ENCODE measurements around the gene EPS8L2.

The EPS8L2 gene

DNA sequence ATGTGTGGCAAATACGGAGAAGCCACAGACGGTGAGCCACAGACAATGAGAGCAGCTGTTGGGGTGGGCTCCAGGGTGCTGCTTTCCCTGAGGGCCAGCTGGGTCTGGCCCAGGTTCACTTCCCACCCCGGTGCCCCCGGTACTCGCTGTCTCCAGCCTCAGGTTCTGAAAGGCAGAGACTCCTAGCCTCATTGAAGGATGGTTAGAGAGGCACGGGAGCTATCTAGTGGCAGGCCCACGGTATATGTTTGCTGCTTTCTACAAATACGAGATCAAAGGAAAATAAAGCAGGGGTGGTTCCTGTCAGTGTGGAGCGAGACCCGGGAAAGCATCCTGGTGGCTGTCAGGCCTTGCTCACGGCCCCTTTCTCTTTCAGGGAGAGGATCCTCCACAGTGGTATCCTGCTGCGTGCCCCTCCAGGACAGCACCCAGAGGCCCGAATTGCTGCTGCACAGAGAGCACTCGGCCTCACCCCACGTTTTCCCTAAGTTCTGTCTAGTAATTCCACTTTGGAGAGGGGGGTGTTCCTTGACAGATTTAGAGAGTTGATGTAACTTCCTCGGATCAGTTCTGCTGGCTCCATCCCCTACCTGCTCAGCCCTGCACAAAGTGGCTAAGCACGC, 7.4 kb upstream of the EPS8L2 start:
- no peaks in the 10 kb centered on the region for H3K9me2 ChIP-seq (replicated peaks; ENCODE audit: insufficient read depth, low read length)
- peaks cover 11% of the 10 kb centered on the region for H3K79me2 ChIP-seq (ENCODE audit: insufficient read depth, low read length)
- peaks cover 19% of the 10 kb centered on the region for H3F3A ChIP-seq (ENCODE audit: insufficient read depth)
- no peak overlapping the region for H3K4me2 ChIP-seq (ENCODE audit: low read depth, low read length, poor library complexity, severe bottlenecking)
- H3K27ac ChIP-seq (ENCODE audit: low read depth, low read length) = no peak overlapping the region
- H3K9me3 ChIP-seq (ENCODE audit: insufficient read depth, low read length) = no peaks in the 10 kb centered on the region
- no peaks in the 10 kb centered on the region for H4K20me1 ChIP-seq (ENCODE audit: low read depth, low read length)
- no peaks in the 10 kb centered on the region for H3K27me3 ChIP-seq (ENCODE audit: low read length)
- no peak for TF ChIP-seq EZH2phosphoT487 (conservative IDR thresholded peaks at IDR 0.05; ENCODE audit: low read length)
- TF ChIP-seq, protein P1, sequence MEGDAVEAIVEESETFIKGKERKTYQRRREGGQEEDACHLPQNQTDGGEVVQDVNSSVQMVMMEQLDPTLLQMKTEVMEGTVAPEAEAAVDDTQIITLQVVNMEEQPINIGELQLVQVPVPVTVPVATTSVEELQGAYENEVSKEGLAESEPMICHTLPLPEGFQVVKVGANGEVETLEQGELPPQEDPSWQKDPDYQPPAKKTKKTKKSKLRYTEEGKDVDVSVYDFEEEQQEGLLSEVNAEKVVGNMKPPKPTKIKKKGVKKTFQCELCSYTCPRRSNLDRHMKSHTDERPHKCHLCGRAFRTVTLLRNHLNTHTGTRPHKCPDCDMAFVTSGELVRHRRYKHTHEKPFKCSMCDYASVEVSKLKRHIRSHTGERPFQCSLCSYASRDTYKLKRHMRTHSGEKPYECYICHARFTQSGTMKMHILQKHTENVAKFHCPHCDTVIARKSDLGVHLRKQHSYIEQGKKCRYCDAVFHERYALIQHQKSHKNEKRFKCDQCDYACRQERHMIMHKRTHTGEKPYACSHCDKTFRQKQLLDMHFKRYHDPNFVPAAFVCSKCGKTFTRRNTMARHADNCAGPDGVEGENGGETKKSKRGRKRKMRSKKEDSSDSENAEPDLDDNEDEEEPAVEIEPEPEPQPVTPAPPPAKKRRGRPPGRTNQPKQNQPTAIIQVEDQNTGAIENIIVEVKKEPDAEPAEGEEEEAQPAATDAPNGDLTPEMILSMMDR (IDR thresholded peaks at IDR 0.05; ENCODE audit: insufficient read depth, low read length, poor library complexity, severe bottlenecking) = no peak
- no peak overlapping the region for H3K9ac ChIP-seq (ENCODE audit: low read length)
- no peak overlapping the region for H2AFZ ChIP-seq (ENCODE audit: low read depth, low read length, severe bottlenecking)
- H3K4me3 ChIP-seq (ENCODE audit: insufficient read depth, low read length, poor library complexity, severe bottlenecking) = no peak overlapping the region
- H3K36me3 ChIP-seq (ENCODE audit: low read length) = no peaks in the 10 kb centered on the region

DNA sequence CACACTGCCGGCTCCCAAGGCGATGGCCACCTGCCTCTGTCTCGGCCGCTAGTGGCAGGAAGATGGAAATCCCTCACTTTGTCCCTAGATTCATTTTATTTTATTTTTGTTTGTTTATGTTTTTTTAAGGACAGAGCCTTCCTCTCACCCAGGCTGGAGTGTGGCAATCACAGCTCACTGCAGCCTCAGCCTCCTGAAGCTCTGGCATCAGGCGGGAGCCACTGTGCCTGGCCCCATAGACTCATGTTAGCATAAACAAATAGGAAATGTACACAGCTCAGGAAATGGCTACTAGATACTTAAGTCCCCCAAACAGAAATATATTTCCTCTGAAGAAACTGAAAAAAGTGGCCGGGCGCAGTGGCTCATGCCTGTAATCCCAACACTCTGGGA, 6.9 kb upstream of the EPS8L2 start:
- Histone ChIP-seq H3K36me3 (ENCODE audit: low read length) (no peaks in the 10 kb centered on the region), H3K27ac (ENCODE audit: low read depth, low read length) (no peak overlapping the region), H3K27me3 (ENCODE audit: low read length) (no peaks in the 10 kb centered on the region), H3K9me2 (replicated peaks; ENCODE audit: insufficient read depth, low read length) (no peaks in the 10 kb centered on the region), H3K9me3 (ENCODE audit: insufficient read depth, low read length) (no peaks in the 10 kb centered on the region), H3F3A (ENCODE audit: insufficient read depth) (peaks cover 19% of the 10 kb centered on the region), H4K20me1 (ENCODE audit: low read depth, low read length) (no peaks in the 10 kb centered on the region), H3K4me3 (ENCODE audit: insufficient read depth, low read length, poor library complexity, severe bottlenecking) (no peak overlapping the region), H3K9ac (ENCODE audit: low read length) (no peak overlapping the region), H3K79me2 (ENCODE audit: insufficient read depth, low read length) (peaks cover 6% of the 10 kb centered on the region), H3K4me2 (ENCODE audit: low read depth, low read length, poor library complexity, severe bottlenecking) (no peak overlapping the region), H2AFZ (ENCODE audit: low read depth, low read length, severe bottlenecking) (no peak overlapping the region)
- TF ChIP-seq, protein P1 (IDR thresholded peaks at IDR 0.05; ENCODE audit: insufficient read depth, low read length, poor library complexity, severe bottlenecking) = no peak

DNA sequence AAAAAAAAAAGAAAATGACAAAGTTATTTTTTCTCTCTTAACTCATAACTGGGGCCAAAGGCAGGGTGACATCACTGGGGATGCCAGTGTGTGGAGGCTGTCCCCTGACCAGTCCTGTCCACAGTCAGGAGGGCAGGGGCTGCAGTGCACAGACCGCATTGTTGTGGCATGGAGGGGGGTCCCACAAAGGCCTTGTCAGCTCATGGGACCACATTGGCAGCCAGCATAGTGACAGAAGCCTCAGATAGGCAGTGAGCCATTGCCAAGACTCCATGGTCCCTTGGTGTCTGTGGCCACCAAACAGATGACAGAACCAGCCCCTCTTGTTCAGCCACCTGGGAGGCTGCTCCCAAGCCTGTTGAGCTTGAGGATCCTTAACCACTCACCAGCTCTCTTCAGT, 6.3 kb upstream of the EPS8L2 start:
- H4K20me1 ChIP-seq (ENCODE audit: low read depth, low read length) = no peaks in the 10 kb centered on the region
- no peak for TF ChIP-seq EZH2phosphoT487 (conservative IDR thresholded peaks at IDR 0.05; ENCODE audit: low read length)
- TF ChIP-seq, protein P1 (IDR thresholded peaks at IDR 0.05; ENCODE audit: insufficient read depth, low read length, poor library complexity, severe bottlenecking) = no peak
- H3K4me2 ChIP-seq (ENCODE audit: low read depth, low read length, poor library complexity, severe bottlenecking) = no peak overlapping the region
- no peak overlapping the region for H3K9ac ChIP-seq (ENCODE audit: low read length)
- no peak overlapping the region for H2AFZ ChIP-seq (ENCODE audit: low read depth, low read length, severe bottlenecking)
- peaks cover 4% of the 10 kb centered on the region; the same call in 1 of the 2 replicates for H3K79me2 ChIP-seq (ENCODE audit: insufficient read depth, low read length)
- H3K27me3 ChIP-seq (ENCODE audit: low read length) = no peaks in the 10 kb centered on the region
- H3F3A ChIP-seq (ENCODE audit: insufficient read depth) = peaks cover 19% of the 10 kb centered on the region
- H3K36me3 ChIP-seq (ENCODE audit: low read length) = no peaks in the 10 kb centered on the region
- no peak overlapping the region for H3K27ac ChIP-seq (ENCODE audit: low read depth, low read length)
- no peaks in the 10 kb centered on the region for H3K9me2 ChIP-seq (replicated peaks; ENCODE audit: insufficient read depth, low read length)
- H3K4me3 ChIP-seq (ENCODE audit: insufficient read depth, low read length, poor library complexity, severe bottlenecking) = no peak overlapping the region
- H3K9me3 ChIP-seq (ENCODE audit: insufficient read depth, low read length) = no peaks in the 10 kb centered on the region
